Measurements from ENCODE around the gene POLR2E.
"Not testable (repeated sequence)": the region's sequence is repeated elsewhere in the genome, so short reads cannot be mapped to it uniquely, and the experiment has no call there.

DNA sequence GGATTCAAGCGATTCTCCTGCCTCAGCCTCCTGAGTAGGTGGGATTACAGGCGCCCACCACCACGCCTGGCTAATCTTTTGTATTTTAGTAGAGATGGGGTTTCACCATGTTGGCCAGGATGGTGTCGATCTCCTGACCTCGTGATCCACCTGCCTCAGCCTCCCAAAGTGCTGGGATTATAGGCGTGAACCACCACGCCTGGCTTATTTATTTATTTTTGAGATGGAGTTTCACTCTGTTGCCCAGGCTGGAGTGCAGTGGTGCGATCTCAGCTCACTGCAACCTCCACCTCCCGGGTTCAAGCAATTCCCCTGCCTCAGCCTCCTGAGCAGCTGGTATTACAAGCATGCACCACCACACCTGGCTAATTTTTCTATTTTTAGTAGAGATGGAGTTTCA is 19.6 kb upstream of the POLR2E start:
- TF ChIP-seq, protein P1, sequence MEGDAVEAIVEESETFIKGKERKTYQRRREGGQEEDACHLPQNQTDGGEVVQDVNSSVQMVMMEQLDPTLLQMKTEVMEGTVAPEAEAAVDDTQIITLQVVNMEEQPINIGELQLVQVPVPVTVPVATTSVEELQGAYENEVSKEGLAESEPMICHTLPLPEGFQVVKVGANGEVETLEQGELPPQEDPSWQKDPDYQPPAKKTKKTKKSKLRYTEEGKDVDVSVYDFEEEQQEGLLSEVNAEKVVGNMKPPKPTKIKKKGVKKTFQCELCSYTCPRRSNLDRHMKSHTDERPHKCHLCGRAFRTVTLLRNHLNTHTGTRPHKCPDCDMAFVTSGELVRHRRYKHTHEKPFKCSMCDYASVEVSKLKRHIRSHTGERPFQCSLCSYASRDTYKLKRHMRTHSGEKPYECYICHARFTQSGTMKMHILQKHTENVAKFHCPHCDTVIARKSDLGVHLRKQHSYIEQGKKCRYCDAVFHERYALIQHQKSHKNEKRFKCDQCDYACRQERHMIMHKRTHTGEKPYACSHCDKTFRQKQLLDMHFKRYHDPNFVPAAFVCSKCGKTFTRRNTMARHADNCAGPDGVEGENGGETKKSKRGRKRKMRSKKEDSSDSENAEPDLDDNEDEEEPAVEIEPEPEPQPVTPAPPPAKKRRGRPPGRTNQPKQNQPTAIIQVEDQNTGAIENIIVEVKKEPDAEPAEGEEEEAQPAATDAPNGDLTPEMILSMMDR (IDR thresholded peaks at IDR 0.05): not testable (repeated sequence)
- TF ChIP-seq, protein P2, sequence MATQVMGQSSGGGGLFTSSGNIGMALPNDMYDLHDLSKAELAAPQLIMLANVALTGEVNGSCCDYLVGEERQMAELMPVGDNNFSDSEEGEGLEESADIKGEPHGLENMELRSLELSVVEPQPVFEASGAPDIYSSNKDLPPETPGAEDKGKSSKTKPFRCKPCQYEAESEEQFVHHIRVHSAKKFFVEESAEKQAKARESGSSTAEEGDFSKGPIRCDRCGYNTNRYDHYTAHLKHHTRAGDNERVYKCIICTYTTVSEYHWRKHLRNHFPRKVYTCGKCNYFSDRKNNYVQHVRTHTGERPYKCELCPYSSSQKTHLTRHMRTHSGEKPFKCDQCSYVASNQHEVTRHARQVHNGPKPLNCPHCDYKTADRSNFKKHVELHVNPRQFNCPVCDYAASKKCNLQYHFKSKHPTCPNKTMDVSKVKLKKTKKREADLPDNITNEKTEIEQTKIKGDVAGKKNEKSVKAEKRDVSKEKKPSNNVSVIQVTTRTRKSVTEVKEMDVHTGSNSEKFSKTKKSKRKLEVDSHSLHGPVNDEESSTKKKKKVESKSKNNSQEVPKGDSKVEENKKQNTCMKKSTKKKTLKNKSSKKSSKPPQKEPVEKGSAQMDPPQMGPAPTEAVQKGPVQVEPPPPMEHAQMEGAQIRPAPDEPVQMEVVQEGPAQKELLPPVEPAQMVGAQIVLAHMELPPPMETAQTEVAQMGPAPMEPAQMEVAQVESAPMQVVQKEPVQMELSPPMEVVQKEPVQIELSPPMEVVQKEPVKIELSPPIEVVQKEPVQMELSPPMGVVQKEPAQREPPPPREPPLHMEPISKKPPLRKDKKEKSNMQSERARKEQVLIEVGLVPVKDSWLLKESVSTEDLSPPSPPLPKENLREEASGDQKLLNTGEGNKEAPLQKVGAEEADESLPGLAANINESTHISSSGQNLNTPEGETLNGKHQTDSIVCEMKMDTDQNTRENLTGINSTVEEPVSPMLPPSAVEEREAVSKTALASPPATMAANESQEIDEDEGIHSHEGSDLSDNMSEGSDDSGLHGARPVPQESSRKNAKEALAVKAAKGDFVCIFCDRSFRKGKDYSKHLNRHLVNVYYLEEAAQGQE (IDR thresholded peaks at IDR 0.05; ENCODE audit: insufficient read depth in 1 of 2, low read depth in 2 of 2, low read length in 1 of 2): not testable (repeated sequence)
- TF ChIP-seq TCF7L2 (IDR thresholded peaks at IDR 0.05; ENCODE audit: low read depth, low read length); POLR2AphosphoS5 (IDR thresholded peaks at IDR 0.05; ENCODE audit: low read depth, low read length); SIN3A (IDR thresholded peaks at IDR 0.05; ENCODE audit: borderline replicate concordance, insufficient read depth, low read depth, low read length): not testable (repeated sequence)

All from Panc1 (cell line).